ENCODE data around the gene COPS3. TPM values are rescaled to one million over a fixed set of nuclear protein-coding genes. Genes with fewer than 3 reads are reported as not detected.

COPS3 gene
- total and polyA plus RNA-seq, 2 experiments from 2014 or later = 108 to 121 TPM

DNA sequence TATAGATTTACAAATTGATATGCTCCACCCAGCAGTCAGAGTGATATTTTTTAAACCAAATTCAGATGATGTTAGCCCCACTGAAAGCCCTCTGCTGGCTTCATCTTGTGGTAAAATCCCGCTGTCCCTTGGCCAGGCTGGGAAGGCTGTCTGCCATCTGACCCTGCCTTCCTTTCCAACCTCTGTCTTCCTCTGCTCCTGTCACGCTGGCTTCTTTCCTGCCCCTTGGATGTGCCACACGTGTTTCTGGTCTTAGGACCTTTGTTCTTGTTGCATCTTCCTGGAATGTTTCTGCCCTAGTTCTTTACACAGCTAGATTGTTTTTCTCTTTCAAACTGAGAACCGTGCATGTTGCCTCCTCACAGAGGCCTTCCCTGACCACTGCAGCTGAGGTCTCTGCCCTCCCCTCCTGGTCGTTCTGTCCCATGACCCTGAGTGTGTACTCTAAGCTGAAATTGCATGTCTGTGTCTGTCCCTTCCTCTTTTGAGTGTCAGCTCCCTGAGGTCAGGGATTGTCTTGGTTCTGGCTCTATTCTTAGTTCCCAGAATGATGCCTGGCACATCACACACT, 33.5 kb upstream of the COPS3 start (continued):
- TF ChIP-seq ZNF462 (CRISPR knock-in tag; IDR thresholded peaks at IDR 0.05) (no peak), ZNF331 (CRISPR knock-in tag; IDR thresholded peaks at IDR 0.05; ENCODE audit: low read depth) (no peak), EZH2 (IDR thresholded peaks at IDR 0.05; ENCODE audit: low read depth, unreplicated experiment) (no peak)

DNA sequence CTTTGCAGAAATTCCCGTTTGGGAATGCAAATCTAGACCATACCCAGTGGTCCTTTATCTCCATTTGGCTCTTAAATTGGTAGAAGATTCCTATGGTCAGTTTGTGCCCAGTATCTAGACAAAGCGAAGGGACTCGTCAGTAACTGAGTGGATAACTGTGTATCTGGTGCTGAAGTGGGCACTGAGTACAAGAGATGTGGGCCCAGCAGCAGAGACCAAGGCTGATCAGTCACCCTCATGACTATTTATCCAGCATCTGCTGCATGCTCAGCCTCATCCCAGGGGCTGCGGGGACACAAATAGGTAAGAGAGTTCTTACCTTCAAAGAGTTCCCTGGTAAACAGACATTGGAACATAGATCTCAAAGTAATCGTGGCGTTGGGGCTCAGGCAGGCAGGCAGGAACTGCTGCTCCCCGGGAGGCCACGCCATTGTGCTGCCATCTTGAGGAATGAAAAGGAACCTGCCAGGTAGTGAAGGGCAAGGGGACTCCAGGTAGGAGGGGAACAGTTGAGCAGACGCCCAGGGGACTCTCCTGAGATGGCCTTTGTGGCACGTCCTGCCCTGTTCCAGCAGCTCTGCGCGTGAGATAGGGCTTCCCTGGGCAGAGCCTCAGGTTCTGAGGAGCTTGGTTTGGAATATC, 32.4 kb upstream of the COPS3 start:
- peaks cover 11% of the 10 kb centered on the region for H3K4me1 Mint-ChIP-seq
- H2AFZ ChIP-seq = peak overlapping the region; percentile 80

More for the DNA sequence above, 32.4 kb upstream of the COPS3 start:
- Histone ChIP-seq H3K27ac (ENCODE audit: low read depth) (no peak overlapping the region; the same call in 1 of the 2 replicates), H3K9me2 (ENCODE audit: insufficient read depth) (no peaks in the 10 kb centered on the region), H3K4me3 (no peak overlapping the region), H4K20me1 (replicated peaks; ENCODE audit: insufficient read depth) (no peaks in the 10 kb centered on the region; the same call in 1 of the 2 replicates), H3K79me2 (replicated peaks; ENCODE audit: insufficient read depth) (no peaks in the 10 kb centered on the region), H3K27me3 (ENCODE audit: insufficient read depth) (no peaks in the 10 kb centered on the region), H3F3A (replicated peaks; ENCODE audit: low read depth) (no peaks in the 10 kb centered on the region), H3K36me3 (ENCODE audit: insufficient read depth) (no peaks in the 10 kb centered on the region), H3K4me2 (no peak overlapping the region), H3K4me1 (ENCODE audit: insufficient read depth) (no peaks in the 10 kb centered on the region)
- Mint-ChIP-seq H3K9me3 (peaks cover 3% of the 10 kb centered on the region; the same call in 2 of the 3 replicates), H3K36me3 (ENCODE audit: low read depth) (peaks cover 42% of the 10 kb centered on the region), H3K27me3 (ENCODE audit: insufficient read depth, low read depth, poor library complexity) (peaks cover 6% of the 10 kb centered on the region), H3K4me3 (no peak overlapping the region), H3K27ac (no peak overlapping the region)
- peak; percentile 89 for DNase-seq (ENCODE audit: low spot score)
- ATAC-seq = peak; percentile 98
- TF ChIP-seq ZNF462 (CRISPR knock-in tag; IDR thresholded peaks at IDR 0.05) = no peak
- TF ChIP-seq, protein P1, sequence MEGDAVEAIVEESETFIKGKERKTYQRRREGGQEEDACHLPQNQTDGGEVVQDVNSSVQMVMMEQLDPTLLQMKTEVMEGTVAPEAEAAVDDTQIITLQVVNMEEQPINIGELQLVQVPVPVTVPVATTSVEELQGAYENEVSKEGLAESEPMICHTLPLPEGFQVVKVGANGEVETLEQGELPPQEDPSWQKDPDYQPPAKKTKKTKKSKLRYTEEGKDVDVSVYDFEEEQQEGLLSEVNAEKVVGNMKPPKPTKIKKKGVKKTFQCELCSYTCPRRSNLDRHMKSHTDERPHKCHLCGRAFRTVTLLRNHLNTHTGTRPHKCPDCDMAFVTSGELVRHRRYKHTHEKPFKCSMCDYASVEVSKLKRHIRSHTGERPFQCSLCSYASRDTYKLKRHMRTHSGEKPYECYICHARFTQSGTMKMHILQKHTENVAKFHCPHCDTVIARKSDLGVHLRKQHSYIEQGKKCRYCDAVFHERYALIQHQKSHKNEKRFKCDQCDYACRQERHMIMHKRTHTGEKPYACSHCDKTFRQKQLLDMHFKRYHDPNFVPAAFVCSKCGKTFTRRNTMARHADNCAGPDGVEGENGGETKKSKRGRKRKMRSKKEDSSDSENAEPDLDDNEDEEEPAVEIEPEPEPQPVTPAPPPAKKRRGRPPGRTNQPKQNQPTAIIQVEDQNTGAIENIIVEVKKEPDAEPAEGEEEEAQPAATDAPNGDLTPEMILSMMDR (conservative IDR thresholded peaks at IDR 0.05; ENCODE audit: low read depth in 2 of 2) = peak; percentile 67 to 87
